Measurements from ENCODE around the gene S100P. TPM values are rescaled to one million over a fixed set of nuclear protein-coding genes. Genes with fewer than 3 reads are reported as not detected.

The S100P gene
- total and polyA plus RNA-seq, 4 donors, result 0.42 to 3.1 (median 2.3) TPM

GRCh38 chr4:6706173-6706572 lies 12.5 kb downstream of the S100P start (continued):
- TF ChIP-seq CTCF (IDR thresholded peaks at IDR 0.05; ENCODE audit: low read depth, low read length, missing input control) (no peak), EGR1 (IDR thresholded peaks at IDR 0.05; ENCODE audit: low read depth in 2 of 2) (no peak)

GRCh38 chr4:6709230-6710114 lies 15.8 kb downstream of the S100P start, which contains the start of gene MRFAP1L1:
MRFAP1L1 (minus strand) TSS chr4:6709865; CDS start chr4:6709629, 236 bp downstream.
- Histone ChIP-seq H3K9ac (ENCODE audit: low read depth in 1 of 2, low read length in 2 of 2) (peak within 1 kb of the TSS; percentile 77 to 99), H3K36me3 (ENCODE audit: control insufficient read depth in 4 of 4, insufficient read depth in 3 of 4, low read depth in 1 of 4, low read length in 3 of 4) (no peaks in the 10 kb centered on the region), H3K27me3 (ENCODE audit: control insufficient read depth in 4 of 4, insufficient read depth in 4 of 4, low read length in 3 of 4) (no peaks in the 10 kb centered on the region), H3K27ac (ENCODE audit: low read depth in 1 of 2, low read length in 2 of 2) (peak within 1 kb of the TSS; percentile 86 to 87), H3K9me3 (ENCODE audit: control insufficient read depth in 4 of 4, low read length in 3 of 4) (no peaks in the 10 kb centered on the region), H3K4me1 (ENCODE audit: control insufficient read depth in 4 of 4, insufficient read depth in 4 of 4, low read length in 3 of 4) (peaks cover 11 to 40% (median 33%) of the 10 kb centered on the region in 4 donors), H3K4me3 (ENCODE audit: low read depth in 1 of 3, low read length in 3 of 3) (peak within 1 kb of the TSS; percentile 73 to 98 (median 92))
- WGBS, result under 1% methylated on average over 72 of the region's 72 CpGs
- peak; percentile 27 for TF ChIP-seq NR2F2 (IDR thresholded peaks at IDR 0.05)
- no peak for TF ChIP-seq SP1 (IDR thresholded peaks at IDR 0.05)
- no peak for TF ChIP-seq JUND (IDR thresholded peaks at IDR 0.05)
- TF ChIP-seq CTCF (IDR thresholded peaks at IDR 0.05; ENCODE audit: low read depth, low read length, missing input control), result no peak
- no peak for TF ChIP-seq ATF3 (IDR thresholded peaks at IDR 0.05)
- peak; percentile 93 for TF ChIP-seq ZBTB33 (IDR thresholded peaks at IDR 0.05)
- peak in 1 of 2 donors; percentile 44 for TF ChIP-seq RXRA (IDR thresholded peaks at IDR 0.05)
- TF ChIP-seq GABPA (IDR thresholded peaks at IDR 0.05 in 1 of 2, conservative IDR thresholded peaks at IDR 0.05 in 1 of 2), result peak in 1 of 2 donors; percentile 74
- TF ChIP-seq REST (IDR thresholded peaks at IDR 0.05), result peak; percentile 74
- TF ChIP-seq EGR1 (IDR thresholded peaks at IDR 0.05; ENCODE audit: low read depth in 2 of 2), result peak in 1 of 2 donors; percentile 81
- no peak for TF ChIP-seq FOXA1 (IDR thresholded peaks at IDR 0.05)
- no peak for TF ChIP-seq HNF4G (IDR thresholded peaks at IDR 0.05)
- TF ChIP-seq HNF4A (conservative IDR thresholded peaks at IDR 0.05), result peak; percentile 9 to 21
- peak; percentile 90 for TF ChIP-seq MAX (IDR thresholded peaks at IDR 0.05)
- TF ChIP-seq TAF1 (conservative IDR thresholded peaks at IDR 0.05), result peak; percentile 27
- TF ChIP-seq RAD21 (IDR thresholded peaks at IDR 0.05), result peak; percentile 50 to 51
- TF ChIP-seq FOXA2 (IDR thresholded peaks at IDR 0.05), result no peak
- TF ChIP-seq YY1 (IDR thresholded peaks at IDR 0.05), result peak; percentile 99
- peak; percentile 95 for DNase-seq (ENCODE audit: low spot score)

All from liver (tissue), 9 donors.